ENCODE data around the gene KLHL29. TPM values are rescaled to one million over a fixed set of nuclear protein-coding genes. Genes with fewer than 3 reads are reported as not detected.

KLHL29 gene
- total RNA-seq, 1 experiment from 2014 or later, result 2.4 TPM

DNA sequence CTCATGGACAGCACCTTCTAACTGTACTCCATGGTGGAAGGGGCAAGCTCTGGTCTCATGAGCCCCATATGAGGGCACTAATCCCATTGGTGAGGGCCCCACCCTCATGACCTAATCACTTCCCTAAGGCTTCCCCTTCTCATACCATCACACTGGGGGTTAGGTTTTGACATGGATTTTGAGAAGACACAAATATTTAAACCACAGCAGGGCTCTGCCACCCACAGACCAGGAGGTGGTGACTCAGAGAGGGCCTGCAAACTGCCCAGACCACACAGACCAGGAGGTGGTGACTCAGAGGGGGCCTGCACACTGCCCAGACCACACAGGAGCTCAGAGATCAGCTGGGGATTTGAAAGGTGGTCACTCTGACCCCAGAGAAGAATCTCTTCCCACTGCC, 222.0 kb downstream of the KLHL29 start:
- H3K27me3 Mint-ChIP-seq (ENCODE audit: low read depth), result no peaks in the 10 kb centered on the region; the same call in none of the 2 replicates
- H3T11ph ChIP-seq (ENCODE audit: low read length), result no peak overlapping the region
- no peak overlapping the region for H3K4me3 Mint-ChIP-seq
- H2BK15ac ChIP-seq (ENCODE audit: low read depth, low read length), result no peak overlapping the region
- no peaks in the 10 kb centered on the region for H4K20me1 ChIP-seq (ENCODE audit: control insufficient read depth, insufficient read depth, insufficient read length)
- TF ChIP-seq, protein P1, sequence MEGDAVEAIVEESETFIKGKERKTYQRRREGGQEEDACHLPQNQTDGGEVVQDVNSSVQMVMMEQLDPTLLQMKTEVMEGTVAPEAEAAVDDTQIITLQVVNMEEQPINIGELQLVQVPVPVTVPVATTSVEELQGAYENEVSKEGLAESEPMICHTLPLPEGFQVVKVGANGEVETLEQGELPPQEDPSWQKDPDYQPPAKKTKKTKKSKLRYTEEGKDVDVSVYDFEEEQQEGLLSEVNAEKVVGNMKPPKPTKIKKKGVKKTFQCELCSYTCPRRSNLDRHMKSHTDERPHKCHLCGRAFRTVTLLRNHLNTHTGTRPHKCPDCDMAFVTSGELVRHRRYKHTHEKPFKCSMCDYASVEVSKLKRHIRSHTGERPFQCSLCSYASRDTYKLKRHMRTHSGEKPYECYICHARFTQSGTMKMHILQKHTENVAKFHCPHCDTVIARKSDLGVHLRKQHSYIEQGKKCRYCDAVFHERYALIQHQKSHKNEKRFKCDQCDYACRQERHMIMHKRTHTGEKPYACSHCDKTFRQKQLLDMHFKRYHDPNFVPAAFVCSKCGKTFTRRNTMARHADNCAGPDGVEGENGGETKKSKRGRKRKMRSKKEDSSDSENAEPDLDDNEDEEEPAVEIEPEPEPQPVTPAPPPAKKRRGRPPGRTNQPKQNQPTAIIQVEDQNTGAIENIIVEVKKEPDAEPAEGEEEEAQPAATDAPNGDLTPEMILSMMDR (conservative IDR thresholded peaks at IDR 0.05), result no peak
- no peak overlapping the region for H2AK5ac ChIP-seq (ENCODE audit: insufficient read length, low read length)
- no peak overlapping the region for H3K14ac ChIP-seq (ENCODE audit: insufficient read depth, low read length)
- H3K36me3 Mint-ChIP-seq (ENCODE audit: insufficient read depth in 1 of 3, low read depth in 3 of 3), result peaks cover 8 to 37% (median 11%) of the 10 kb centered on the region in 3 experiments
- no peak overlapping the region for H4K91ac ChIP-seq (ENCODE audit: insufficient read length, low read depth, low read length)
- no peak overlapping the region for H2BK120ac ChIP-seq (ENCODE audit: low read depth, low read length, poor library complexity, severe bottlenecking)
- H2BK5ac ChIP-seq (ENCODE audit: insufficient read length, low read length), result no peak overlapping the region
- H2BK12ac ChIP-seq (ENCODE audit: insufficient read length, low read depth, low read length), result no peak overlapping the region
- H3K27ac ChIP-seq (ENCODE audit: insufficient read length, low read depth, low read length), result no peak overlapping the region
- peaks cover 28 to 30% of the 10 kb centered on the region in 2 experiments for H3K4me1 Mint-ChIP-seq
- H3K23ac ChIP-seq (ENCODE audit: insufficient read length, low read depth, low read length), result no peak overlapping the region
- no peak overlapping the region for H3K56ac ChIP-seq (ENCODE audit: insufficient read length, low read depth, low read length)
- H3K4me1 ChIP-seq (ENCODE audit: insufficient read depth, low read length), result peaks cover 5% of the 10 kb centered on the region; the same call in 1 of the 2 replicates
- H3K9ac ChIP-seq (ENCODE audit: extremely low read depth, insufficient read length, low read length), result no peak overlapping the region
- H2BK20ac ChIP-seq (ENCODE audit: low read depth, low read length, poor library complexity, severe bottlenecking), result no peak overlapping the region
- H4K5ac ChIP-seq (ENCODE audit: insufficient read length, low read depth, low read length), result no peak overlapping the region
- H3K9me3 Mint-ChIP-seq, result peaks cover 23 to 30% of the 10 kb centered on the region in 2 experiments
- H3K27me3 ChIP-seq (ENCODE audit: insufficient read depth, low read length), result no peaks in the 10 kb centered on the region
- no peaks in the 10 kb centered on the region for H3K9me3 ChIP-seq (ENCODE audit: control insufficient read depth, low read depth, low read length)
- no peak overlapping the region for H3K4me2 ChIP-seq (ENCODE audit: insufficient read depth, insufficient read length, low read length)
- H3K79me1 ChIP-seq (ENCODE audit: insufficient read depth, low read depth, low read length, poor library complexity, severe bottlenecking), result no peaks in the 10 kb centered on the region
- H4K8ac ChIP-seq (replicated peaks; ENCODE audit: insufficient read length, low read depth, low read length), result no peak overlapping the region
- no peak overlapping the region for H3K18ac ChIP-seq (ENCODE audit: insufficient read length, low read depth, low read length)
- no peaks in the 10 kb centered on the region for H3K79me2 ChIP-seq (ENCODE audit: insufficient read depth, low read length)
- no peak overlapping the region for H2AFZ ChIP-seq (ENCODE audit: low read length)
- no peak for DNase-seq
- H3K23me2 ChIP-seq (ENCODE audit: insufficient read length, low read depth, low read length, poor library complexity, severe bottlenecking), result no peaks in the 10 kb centered on the region
- peak overlapping the region in 1 of 3 experiments; percentile 97; a peak in 2 of 7 replicates for H3K27ac Mint-ChIP-seq
- H3K4ac ChIP-seq (ENCODE audit: low read depth, low read length), result no peak overlapping the region
